GM18907 (cell line): Measurements from ENCODE around the gene PTPN22.

Source experiments
- ATAC-seq: cut with Tn5 transposase; IDR thresholded peaks from one replicate; pipeline ENCODE4 v1.9.1; 2021; ENCODE audit warnings: mild to moderate bottlenecking, moderate library complexity; ENCODE audit not compliant: unreplicated experiment

The PTPN22 gene

GRCh38 chr1:113804421-113805255 lies 66.9 kb downstream of the PTPN22 start:
- no peak for ATAC-seq

GRCh38 chr1:113802367-113803007 lies 69.0 kb downstream of the PTPN22 start:
- no peak for ATAC-seq

- no peak for ATAC-seq
Observed at GRCh38 chr1:113800487-113800886, 71.0 kb downstream of the PTPN22 start.

- no peak for ATAC-seq
Observed at GRCh38 chr1:113797472-113797871, 74.0 kb downstream of the PTPN22 start.

- ATAC-seq, result peak; percentile 79
Observed at GRCh38 chr1:113793878-113794834, 77.4 kb downstream of the PTPN22 start.

- ATAC-seq, result no peak
Observed at GRCh38 chr1:113792986-113793385, 78.5 kb downstream of the PTPN22 start.

GRCh38 chr1:113792471-113792870 lies 79.0 kb downstream of the PTPN22 start:
- ATAC-seq, result no peak

GRCh38 chr1:113788802-113789201 lies 82.7 kb downstream of the PTPN22 start:
- ATAC-seq, result no peak

- ATAC-seq, result no peak
Observed at GRCh38 chr1:113787663-113788062, 83.8 kb downstream of the PTPN22 start.

- no peak for ATAC-seq
Observed at GRCh38 chr1:113786069-113786468, 85.4 kb downstream of the PTPN22 start.

- peak; percentile 64 for ATAC-seq
Observed at GRCh38 chr1:113784104-113784779, 87.3 kb downstream of the PTPN22 start.

- peak; percentile 84 for ATAC-seq
Observed at GRCh38 chr1:113783254-113784103, 88.0 kb downstream of the PTPN22 start.

- ATAC-seq, result no peak
Observed at GRCh38 chr1:113782406-113782805, 89.1 kb downstream of the PTPN22 start.

GRCh38 chr1:113780374-113781146 lies 91.0 kb downstream of the PTPN22 start:
- peak; percentile 51 for ATAC-seq

GRCh38 chr1:113779542-113779941 lies 92.0 kb downstream of the PTPN22 start:
- ATAC-seq, result no peak

GRCh38 chr1:113777561-113777960 lies 94.0 kb downstream of the PTPN22 start:
- ATAC-seq, result no peak

GRCh38 chr1:113770031-113770430 lies 101.5 kb downstream of the PTPN22 start:
- ATAC-seq, result no peak

- ATAC-seq, result no peak
Observed at GRCh38 chr1:113769601-113769970, 101.9 kb downstream of the PTPN22 start.
